ENCODE measurements around the gene POLD1. TPM values are rescaled to one million over a fixed set of nuclear protein-coding genes. Genes with fewer than 3 reads are reported as not detected.
"Not testable (repeated sequence)": the region's sequence is repeated elsewhere in the genome, so short reads cannot be mapped to it uniquely, and the experiment has no call there.

The POLD1 gene
- total RNA-seq: 100 to 1,000 TPM; 163 to 181 TPM

DNA sequence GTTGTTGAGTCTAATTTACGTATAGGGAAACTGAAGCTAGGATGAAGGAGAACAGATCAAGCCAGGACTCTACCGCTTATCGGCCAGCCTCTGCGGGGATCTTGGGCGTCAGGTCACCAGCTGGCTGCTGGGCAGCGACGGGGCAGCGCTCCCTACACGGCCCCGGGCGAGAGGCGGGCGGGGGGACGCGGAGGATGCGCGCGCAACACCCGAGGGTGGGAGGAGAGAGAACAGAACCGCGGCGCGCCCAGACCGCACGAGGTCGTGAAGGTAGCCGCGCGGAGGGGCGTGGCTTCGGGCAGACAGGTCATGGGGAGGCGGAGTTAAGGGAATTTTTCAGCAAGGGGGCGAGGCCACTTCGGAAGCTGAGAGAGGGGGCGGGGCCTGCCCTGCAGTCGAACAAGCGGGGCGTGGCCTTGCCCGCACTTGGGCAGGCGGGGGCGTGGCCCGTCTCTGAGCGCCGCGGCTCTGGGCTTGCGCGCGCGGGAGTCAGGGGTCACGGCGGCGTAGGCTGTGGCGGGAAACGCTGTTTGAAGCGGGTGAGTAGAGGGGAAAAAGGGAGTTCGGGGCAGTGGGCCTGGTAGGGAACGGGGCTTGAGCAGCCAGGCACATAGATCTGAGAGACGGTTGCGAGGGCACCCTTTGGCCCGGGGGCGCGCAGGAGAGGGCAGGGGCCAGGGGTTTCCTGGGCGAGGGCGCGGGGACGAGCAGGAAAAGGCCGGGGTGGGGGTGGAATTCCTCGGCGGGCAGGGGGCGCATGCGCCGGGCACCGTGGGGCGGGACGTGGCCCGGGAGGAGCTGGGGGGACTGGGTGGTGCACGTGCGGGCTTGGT lies at the start of gene POLD1:
TSS of gene POLD1 (plus strand) at position 496 of the 833 bp plus-strand sequence. CDS start 14,505 bp downstream, outside the sequence.
- Mint-ChIP-seq H3K36me3 (ENCODE audit: low read depth) (peaks cover 48% of the 10 kb centered on the region), H3K9me3 (ENCODE audit: insufficient read depth) (no peaks in the 10 kb centered on the region), H3K27me3 (ENCODE audit: low read depth) (no peaks in the 10 kb centered on the region), H3K27ac (peak within 1 kb of the TSS; percentile 98), H3K4me1 (ENCODE audit: low read depth) (peaks cover 32% of the 10 kb centered on the region), H3K4me3 (peak within 1 kb of the TSS; percentile 94)
- ATAC-seq (peak; percentile 89), DNase-seq (peak; percentile 99)
- ChIA-PET POLR2A (interaction anchor here (0.5 to 2.0 kb wide), 9 partner anchors 9 to 127 kb away, joined by 3 to 8 read pairs (median 4); partner anchors contain the start of genes JOSD2 and NR1H2), CTCF (interaction anchor here (0.9 to 2.2 kb wide), 6 partner anchors 14 to 172 kb away, joined by 3 to 10 read pairs (median 4); partner anchors contain the start of gene KCNC3)

DNA sequence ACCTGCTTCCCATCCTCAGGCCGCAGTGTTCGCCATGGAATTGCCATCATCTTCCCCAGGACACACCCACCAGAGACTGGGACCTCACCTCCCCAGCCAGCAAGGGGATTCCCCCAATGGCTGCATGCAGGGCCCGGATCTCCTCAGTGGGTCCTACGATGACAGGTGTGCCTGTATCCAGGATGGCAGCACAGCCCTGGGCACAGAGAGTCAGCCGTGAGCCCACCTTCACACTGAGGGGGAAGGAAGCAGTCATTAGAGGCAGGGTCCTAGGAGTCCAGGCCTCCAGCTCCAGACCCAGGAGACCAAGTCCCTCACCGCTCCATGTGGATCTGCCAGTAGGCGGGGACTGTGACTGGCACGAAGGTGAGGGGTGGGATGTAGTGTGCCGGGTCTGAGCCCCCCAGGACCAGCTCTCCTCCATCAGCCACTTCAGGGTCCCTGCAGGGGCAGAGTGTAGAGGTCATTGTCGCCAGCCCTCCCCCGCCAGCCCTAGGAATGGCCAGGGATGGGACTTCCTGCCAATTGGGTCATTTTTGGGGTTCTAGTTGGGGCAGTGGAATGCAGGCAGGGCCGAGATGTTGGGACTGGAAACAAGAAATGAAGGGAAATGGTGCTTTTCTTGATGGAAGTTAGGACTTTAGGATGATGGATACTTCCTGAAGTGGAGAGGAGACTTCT lies 49.3 kb upstream of the POLD1 start:
- Mint-ChIP-seq H3K27ac (peak overlapping the region; percentile 72), H3K36me3 (ENCODE audit: low read depth) (peaks cover 2% of the 10 kb centered on the region), H3K4me3 (no peak overlapping the region), H3K4me1 (ENCODE audit: low read depth) (peaks cover 51% of the 10 kb centered on the region), H3K9me3 (ENCODE audit: insufficient read depth) (no peaks in the 10 kb centered on the region), H3K27me3 (ENCODE audit: low read depth) (peaks cover 19% of the 10 kb centered on the region)
- CTCF ChIA-PET: interaction anchor here (1.4 to 2.3 kb wide), 3 partner anchors 8 to 221 kb away, joined by 4 to 9 read pairs (median 4); no protein-coding TSS in a partner anchor
- no peak for DNase-seq
- no peak for ATAC-seq
- POLR2A ChIA-PET: no interaction called here

DNA sequence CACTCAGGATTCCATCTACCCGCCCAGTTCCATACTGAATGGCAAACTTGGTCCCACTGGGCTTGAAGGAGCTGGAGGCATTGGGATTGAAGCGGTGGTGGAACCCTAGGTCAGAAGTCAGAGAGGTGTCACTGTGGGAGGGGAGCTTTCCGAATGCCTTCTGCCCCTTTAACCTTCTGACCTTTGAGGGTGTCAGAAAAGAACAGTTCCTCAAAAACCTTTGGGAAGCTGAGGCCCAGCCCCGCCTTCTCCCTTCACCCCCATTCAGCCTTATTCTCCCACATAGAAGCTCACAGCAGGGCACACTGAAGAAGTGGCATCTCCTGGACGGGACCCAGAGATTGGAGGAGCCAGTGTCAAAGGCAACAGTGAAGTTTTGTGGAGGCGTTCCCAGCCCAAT lies 47.1 kb upstream of the POLD1 start:
- POLR2A ChIA-PET; CTCF ChIA-PET; H3K36me3 Mint-ChIP-seq (ENCODE audit: low read depth): not testable (repeated sequence)

DNA sequence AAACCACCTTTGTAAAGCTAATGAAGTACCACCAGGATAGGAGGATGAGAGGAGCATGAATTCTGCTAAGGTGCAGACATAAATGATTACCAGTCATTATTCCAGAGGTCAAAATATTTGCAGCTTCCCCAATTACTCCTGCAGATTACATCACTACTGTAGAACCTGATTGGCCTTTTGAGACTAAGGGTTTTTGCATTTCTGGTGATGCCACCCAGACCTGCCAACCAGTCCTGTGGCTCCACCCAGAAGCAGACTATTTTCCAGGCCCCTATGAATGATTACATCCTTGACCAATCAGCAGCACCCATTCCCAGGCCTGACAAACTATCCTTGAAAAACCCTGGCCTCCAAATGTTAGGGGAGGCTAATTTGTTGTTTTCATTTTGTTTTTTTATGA lies 43.8 kb upstream of the POLD1 start:
- Mint-ChIP-seq H3K9me3 (ENCODE audit: insufficient read depth) (no peaks in the 10 kb centered on the region), H3K27ac (no peak overlapping the region), H3K4me1 (ENCODE audit: low read depth) (peaks cover 13% of the 10 kb centered on the region), H3K27me3 (ENCODE audit: low read depth) (no peaks in the 10 kb centered on the region), H3K36me3 (ENCODE audit: low read depth) (peaks cover 2% of the 10 kb centered on the region), H3K4me3 (no peak overlapping the region)
- POLR2A ChIA-PET: no interaction called here
- DNase-seq: no peak
- CTCF ChIA-PET: interaction anchor here (0.7 to 1.6 kb wide), 2 partner anchors 11 to 28 kb away, joined by 3 to 4 read pairs; no protein-coding TSS in a partner anchor
- no peak for ATAC-seq

More for the DNA sequence above, 47.1 kb upstream of the POLD1 start:
- not testable (repeated sequence) for DNase-seq; H3K9me3 Mint-ChIP-seq (ENCODE audit: insufficient read depth); ATAC-seq; H3K4me3 Mint-ChIP-seq; H3K27me3 Mint-ChIP-seq (ENCODE audit: low read depth); H3K27ac Mint-ChIP-seq
- H3K4me1 Mint-ChIP-seq (ENCODE audit: low read depth): peaks cover 32% of the 10 kb centered on the region

DNA sequence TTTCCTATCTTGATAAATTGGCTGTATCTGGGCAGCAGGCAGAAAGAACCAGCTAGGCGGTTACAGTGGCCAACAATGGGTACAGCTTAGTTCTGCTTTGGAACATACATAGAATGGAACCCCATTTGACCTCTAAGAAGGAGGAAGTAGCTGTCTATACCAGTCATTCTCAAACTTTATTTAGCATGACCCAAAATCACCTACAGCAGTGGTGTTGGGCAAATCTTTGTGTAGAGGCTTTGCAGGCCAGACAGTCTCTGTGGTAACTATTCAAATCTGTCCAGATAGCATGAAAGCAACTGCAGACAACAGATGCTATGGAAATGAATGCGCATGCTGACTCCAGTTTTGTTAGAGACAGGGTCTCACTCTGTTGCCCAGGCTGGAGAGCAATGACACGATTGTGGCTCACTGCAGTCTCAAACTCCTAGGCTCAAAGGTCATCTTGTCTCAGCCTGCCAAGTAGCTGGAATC lies 43.0 kb upstream of the POLD1 start:
- peaks cover 2% of the 10 kb centered on the region for H3K36me3 Mint-ChIP-seq (ENCODE audit: low read depth)
- H3K4me1 Mint-ChIP-seq (ENCODE audit: low read depth): peaks cover 9% of the 10 kb centered on the region
- ATAC-seq (no peak), DNase-seq (no peak)
- no peaks in the 10 kb centered on the region for H3K9me3 Mint-ChIP-seq (ENCODE audit: insufficient read depth)
- ChIA-PET CTCF (no interaction called here), POLR2A (no interaction called here)
- no peak overlapping the region for H3K27ac Mint-ChIP-seq
- no peak overlapping the region for H3K4me3 Mint-ChIP-seq
- H3K27me3 Mint-ChIP-seq (ENCODE audit: low read depth): no peaks in the 10 kb centered on the region

DNA sequence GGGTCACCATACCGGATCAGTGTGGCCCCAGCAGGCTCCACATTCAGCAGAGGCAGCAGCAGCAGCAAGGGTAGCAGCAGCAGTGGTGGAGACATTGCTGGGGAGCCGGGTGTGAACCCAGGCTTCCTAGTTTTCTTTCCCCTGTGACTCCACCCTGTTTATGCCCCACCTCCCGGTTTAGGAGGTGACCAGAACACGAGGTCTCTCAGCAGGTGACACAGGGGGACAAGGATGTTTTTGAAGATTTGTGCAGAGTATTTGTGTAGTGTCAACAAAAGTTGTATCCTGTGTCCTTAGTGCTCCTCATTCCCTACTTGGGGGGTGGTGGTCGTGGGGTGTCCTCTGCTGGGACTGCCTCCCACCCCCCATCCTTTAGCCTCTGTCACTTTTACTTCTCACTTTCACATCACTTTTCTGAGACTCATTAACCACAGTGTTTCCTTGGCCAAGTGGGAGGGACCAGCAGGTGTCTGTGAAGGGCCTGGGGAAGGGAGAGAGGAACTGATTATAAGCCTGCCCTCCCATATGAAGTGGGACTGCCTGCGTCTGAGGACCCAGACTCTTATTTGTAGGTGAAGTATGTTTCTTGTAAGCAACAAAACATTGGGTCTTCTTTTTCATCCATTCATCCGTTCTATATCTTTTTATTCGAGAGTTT lies 39.4 kb upstream of the POLD1 start:
- DNase-seq (no peak), ATAC-seq (no peak)
- H3K4me1 Mint-ChIP-seq (ENCODE audit: low read depth): peaks cover 23% of the 10 kb centered on the region
- H3K27ac Mint-ChIP-seq: no peak overlapping the region
- no peaks in the 10 kb centered on the region for H3K27me3 Mint-ChIP-seq (ENCODE audit: low read depth)
- H3K9me3 Mint-ChIP-seq (ENCODE audit: insufficient read depth): no peaks in the 10 kb centered on the region
- H3K4me3 Mint-ChIP-seq: no peak overlapping the region
- POLR2A ChIA-PET: no interaction called here
- H3K36me3 Mint-ChIP-seq (ENCODE audit: low read depth): peaks cover 2% of the 10 kb centered on the region
- CTCF ChIA-PET: no interaction called here

DNA sequence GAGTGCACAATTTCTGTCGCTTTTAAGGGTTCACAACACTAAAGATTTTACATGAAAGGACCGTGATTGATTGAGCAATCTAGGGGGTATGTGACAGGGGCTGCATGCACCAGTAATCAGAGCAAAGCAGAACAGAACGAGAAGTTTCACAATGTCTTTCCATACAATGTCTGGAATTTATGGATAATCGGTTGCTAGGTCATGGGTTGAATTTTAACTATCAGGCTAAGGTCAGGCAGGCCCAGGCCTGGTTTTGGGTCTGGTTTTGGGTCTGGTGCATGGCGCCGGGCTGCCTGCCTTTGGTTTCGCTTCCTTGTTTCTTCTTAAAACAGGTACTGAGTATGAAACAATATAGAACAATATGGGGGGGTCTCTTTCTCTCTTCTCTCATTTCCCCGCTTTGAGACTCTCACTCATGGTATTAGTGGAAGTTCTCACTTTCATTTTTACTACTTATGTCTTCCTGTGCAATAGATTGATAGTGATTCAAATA lies 37.0 kb upstream of the POLD1 start:
- not testable (repeated sequence) for ATAC-seq; DNase-seq; H3K27me3 Mint-ChIP-seq (ENCODE audit: low read depth); H3K36me3 Mint-ChIP-seq (ENCODE audit: low read depth); H3K9me3 Mint-ChIP-seq (ENCODE audit: insufficient read depth)
- peak overlapping the region; percentile 24 for H3K4me3 Mint-ChIP-seq
- ChIA-PET CTCF (interaction anchor here (1.0 to 1.3 kb wide), 4 partner anchors 10 to 378 kb away, joined by 3 to 4 read pairs (median 3); no protein-coding TSS in a partner anchor), POLR2A (interaction anchor here (1.5 kb wide), 1 partner anchor 12 kb away, joined by 4 read pairs; no protein-coding TSS in a partner anchor)
- peaks cover 25% of the 10 kb centered on the region for H3K4me1 Mint-ChIP-seq (ENCODE audit: low read depth)
- H3K27ac Mint-ChIP-seq: peak overlapping the region; percentile 59

DNA sequence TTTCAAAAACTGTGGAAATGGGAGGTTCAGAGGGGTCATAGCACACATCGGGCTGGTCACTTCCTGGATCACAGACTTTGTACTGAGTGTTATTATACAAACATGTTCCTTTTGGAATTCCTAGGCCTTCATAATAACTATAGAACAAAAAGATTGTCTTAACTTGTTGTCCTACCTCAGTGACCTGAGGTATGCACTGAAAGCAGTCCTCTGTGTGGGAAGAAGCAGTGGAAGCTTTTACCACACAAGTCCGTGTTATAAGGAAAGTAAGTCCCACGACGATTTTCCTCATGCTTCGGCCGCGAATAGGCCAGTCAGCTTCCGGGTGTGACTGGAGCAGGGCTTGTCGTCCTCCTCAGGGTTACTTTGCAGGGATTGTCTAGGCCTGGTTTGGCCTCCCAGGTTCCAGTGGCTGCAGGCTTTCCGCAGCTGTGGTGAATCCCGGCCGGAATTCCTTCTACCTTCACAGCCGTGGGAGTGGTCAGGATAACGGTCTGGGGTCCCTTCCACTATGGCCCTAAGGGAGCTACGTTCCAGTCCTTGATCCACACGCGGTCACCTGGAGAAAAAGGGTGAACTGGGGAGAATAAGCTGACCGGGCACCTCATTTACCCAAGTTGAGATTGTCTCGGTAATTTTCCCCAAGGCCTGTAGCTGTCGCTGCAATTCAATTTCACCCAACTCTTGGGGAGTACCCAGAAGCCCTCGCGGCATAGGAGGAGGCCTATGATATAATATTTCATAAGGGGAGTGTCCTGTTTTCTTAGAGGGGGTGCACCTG lies 34.7 kb upstream of the POLD1 start:
- Mint-ChIP-seq H3K27ac (no peak overlapping the region), H3K9me3 (ENCODE audit: insufficient read depth) (no peaks in the 10 kb centered on the region), H3K4me1 (ENCODE audit: low read depth) (peaks cover 23% of the 10 kb centered on the region), H3K27me3 (ENCODE audit: low read depth) (peaks cover 3% of the 10 kb centered on the region), H3K4me3 (no peak overlapping the region), H3K36me3 (ENCODE audit: low read depth) (no peaks in the 10 kb centered on the region)
- DNase-seq: no peak
- ATAC-seq: no peak
- CTCF ChIA-PET: interaction anchor here (1.1 kb wide), 1 partner anchor 8 kb away, joined by 4 read pairs; no protein-coding TSS in a partner anchor
- POLR2A ChIA-PET: no interaction called here

DNA sequence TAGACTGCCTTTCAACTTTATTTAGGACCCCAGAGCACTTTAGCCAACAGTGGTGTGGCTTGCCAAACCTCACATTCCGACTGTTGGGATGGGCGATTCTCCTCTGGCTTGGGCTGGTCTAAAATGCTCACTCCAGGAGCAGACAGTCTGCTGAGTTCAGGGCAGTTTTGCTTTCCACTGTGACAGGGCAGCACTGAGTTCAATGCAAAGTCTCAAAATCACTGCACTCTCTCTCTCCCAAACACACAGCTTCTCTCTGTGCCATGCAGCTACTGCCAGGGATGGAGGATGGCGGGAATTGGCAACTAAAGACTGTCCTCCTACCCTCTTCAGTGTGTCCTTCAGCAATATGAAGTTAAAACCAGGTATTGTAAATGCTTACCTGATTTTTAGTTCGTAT lies 31.9 kb upstream of the POLD1 start:
- POLR2A ChIA-PET: no interaction called here
- Mint-ChIP-seq H3K27ac (no peak overlapping the region), H3K27me3 (ENCODE audit: low read depth) (peaks cover 5% of the 10 kb centered on the region), H3K36me3 (ENCODE audit: low read depth) (no peaks in the 10 kb centered on the region), H3K9me3 (ENCODE audit: insufficient read depth) (no peaks in the 10 kb centered on the region), H3K4me1 (ENCODE audit: low read depth) (peaks cover 10% of the 10 kb centered on the region), H3K4me3 (no peak overlapping the region)
- ATAC-seq (no peak), DNase-seq (no peak)
- CTCF ChIA-PET: interaction anchor here (0.6 kb wide), 1 partner anchor 17 kb away, joined by 3 read pairs; no protein-coding TSS in a partner anchor

DNA sequence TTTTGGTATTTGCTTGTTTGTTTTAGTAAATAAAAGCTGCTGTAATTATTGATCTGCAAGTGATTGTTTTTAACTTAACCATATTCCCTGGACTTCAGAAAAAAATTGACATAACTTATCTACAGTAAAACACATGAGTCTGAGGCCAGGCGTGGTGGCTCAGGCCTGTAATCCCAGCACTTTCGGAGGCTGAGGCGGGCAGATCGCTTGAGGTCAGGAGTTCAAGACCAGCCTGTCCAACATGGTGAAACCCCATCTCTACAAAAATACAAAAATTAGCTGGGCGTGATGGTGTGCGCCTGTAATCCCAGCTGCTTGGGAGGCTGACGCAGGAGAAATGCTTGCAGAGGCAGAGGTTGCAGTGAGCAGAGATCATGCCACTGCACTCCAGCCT lies 30.7 kb upstream of the POLD1 start:
- POLR2A ChIA-PET; ATAC-seq; H3K27ac Mint-ChIP-seq; H3K4me3 Mint-ChIP-seq; DNase-seq; H3K9me3 Mint-ChIP-seq (ENCODE audit: insufficient read depth); H3K36me3 Mint-ChIP-seq (ENCODE audit: low read depth); H3K27me3 Mint-ChIP-seq (ENCODE audit: low read depth): not testable (repeated sequence)
- CTCF ChIA-PET: interaction anchor here (0.7 kb wide), 1 partner anchor 20 kb away, joined by 3 read pairs; no protein-coding TSS in a partner anchor
- peaks cover 13% of the 10 kb centered on the region for H3K4me1 Mint-ChIP-seq (ENCODE audit: low read depth)

All from activated CD8-positive, alpha-beta T cell treated with anti-CD3 and anti-CD28 coated beads, Interleukin-2, amount 10 ng/mL, durations not matched to agents 7 days and 5 days (primary cell).